Keratinocyte (primary cell): ENCODE measurements around the gene CCDC88B. TPM values are rescaled to one million over a fixed set of nuclear protein-coding genes. Genes with fewer than 3 reads are reported as not detected.

Experiments
- DNase-seq: peaks from one replicate; pipeline ENCODE4 v3.0.0-alpha.2; 2011; ENCODE audit warnings: low read depth, missing footprints, low spot score
- FAIRE-seq: peaks from 2 replicates; lab custom pipeline; 2011; peaks lifted over from hg19 to GRCh38; lab: Jason Lieb, UNC
- H2AFZ ChIP-seq: 2 replicates; pipeline ENCODE4 v1.6.0; 2012; ENCODE audit warnings: low read length, control low read depth, inconsistent platforms; ENCODE audit not compliant: control insufficient read depth
- H3K27ac ChIP-seq: 2 replicates; pipeline ENCODE4 v1.5.1; 2011; ENCODE audit warnings: low read length; ENCODE audit not compliant: control insufficient read depth, insufficient read depth
- H3K27me3 ChIP-seq: 3 replicates; pipeline ENCODE4 v1.6.0; 2011; ENCODE audit warnings: low read length; ENCODE audit not compliant: control insufficient read depth, insufficient read depth; ENCODE audit errors: extremely low read depth
- H3K36me3 ChIP-seq, 2 experiments: 2 replicates in 1 of 2; 3 replicates in 1 of 2; pipeline ENCODE4 v1.5.1; 2011; ENCODE audit warnings: low read length in 2 of 2, mild to moderate bottlenecking in 1 of 2; ENCODE audit not compliant: control insufficient read depth in 2 of 2, insufficient read depth in 2 of 2; ENCODE audit errors: extremely low read depth in 1 of 2
- H3K4me1 ChIP-seq: 3 replicates; pipeline ENCODE4 v1.5.1; 2011; ENCODE audit warnings: low read length; ENCODE audit not compliant: control insufficient read depth, insufficient read depth; ENCODE audit errors: extremely low read depth
- H3K4me2 ChIP-seq: 3 replicates; pipeline ENCODE4 v1.6.0; 2011; ENCODE audit warnings: low read depth, low read length; ENCODE audit not compliant: control insufficient read depth, insufficient read depth; ENCODE audit errors: extremely low read depth
- H3K4me3 ChIP-seq, 3 experiments: fragments of 200-600 bp in 1 of 3; sonication (generic) in 1 of 3; 2 replicates in 2 of 3; 3 replicates in 1 of 3; pipeline ENCODE4 v1.5.1; 2011 to 2016; ENCODE audit warnings: low read length in 3 of 3, mild to moderate bottlenecking in 3 of 3, control low read depth in 2 of 3, inconsistent platforms in 1 of 3, low read depth in 1 of 3, mixed read lengths in 1 of 3, mixed run types in 1 of 3, moderate library complexity in 1 of 3; ENCODE audit not compliant: control insufficient read depth in 2 of 3, insufficient read depth in 2 of 3; ENCODE audit errors: extremely low read depth in 1 of 3
- H3K79me2 ChIP-seq: 2 replicates; pipeline ENCODE4 v1.6.0; 2012; ENCODE audit warnings: low read length; ENCODE audit not compliant: control insufficient read depth, insufficient read depth
- H3K9ac ChIP-seq: 3 replicates; pipeline ENCODE4 v1.6.0; 2011; ENCODE audit warnings: low read length; ENCODE audit not compliant: control insufficient read depth, insufficient read depth; ENCODE audit errors: extremely low read depth
- H3K9me1 ChIP-seq: 3 replicates; pipeline ENCODE4 v1.6.0; 2011; ENCODE audit warnings: low read length; ENCODE audit not compliant: control insufficient read depth, insufficient read depth; ENCODE audit errors: extremely low read depth
- H3K9me3 ChIP-seq: 2 replicates; pipeline ENCODE4 v1.5.1; 2012; ENCODE audit warnings: low read depth, low read length; ENCODE audit not compliant: control insufficient read depth
- H4K20me1 ChIP-seq: 3 replicates; pipeline ENCODE4 v1.6.0; 2011; ENCODE audit warnings: low read length; ENCODE audit not compliant: control insufficient read depth, insufficient read depth; ENCODE audit errors: extremely low read depth
- EZH2 ChIP-seq: IDR thresholded peaks from one replicate; pipeline ENCODE4 v1.6.1; 2012; ENCODE audit warnings: inconsistent platforms, mild to moderate bottlenecking, low read length, moderate library complexity
- dilution Hi-C: fragments of 300-500 bp; cut with MboI; formaldehyde crosslinking; loops from one replicate; pipeline ENCODE4 v1.7.0; 2020; ENCODE audit warnings: low sequenced_read_pairs; ENCODE audit not compliant: extremely low pct_ligation_motif_present
- polyA plus RNA-seq, 5 experiments: library from polyadenylated mRNA; depleted of rRNA in 3 of 5; stranded (reverse) in 3 of 5; stranded (forward) in 1 of 5; unstranded in 1 of 5; fragments of >200 nt; gene quantifications; 1 replicate in 1 of 5; 2 replicates in 3 of 5; 3 replicates in 1 of 5; pipeline versions ENCODE4 v1.2.1 to v1.2.3, GENCODE V29; 2011 to 2012; ENCODE audit warnings: missing spikeins in 2 of 5, low read depth in 1 of 5, low replicate concordance in 1 of 5
- TF ChIP-seq, protein P1 (sequence below), 3 experiments: IDR thresholded peaks in 1 of 3; conservative IDR thresholded peaks in 1 of 3; optimal IDR thresholded peaks in 1 of 3; 2 replicates in 2 of 3; 3 replicates in 1 of 3; pipeline versions ENCODE3 to v1.5.1; 2011; ENCODE audit warnings: low read length in 3 of 3, mild to moderate bottlenecking in 3 of 3, moderate library complexity in 2 of 3, control low read depth in 1 of 3, inconsistent platforms in 1 of 3; ENCODE audit not compliant: insufficient read depth in 2 of 3; ENCODE audit errors: extremely low read depth in 1 of 3

CCDC88B gene
- polyA plus RNA-seq, 1 donor (not counting 4 experiments of a cell fraction or from before 2014, with no cell fraction given), result 3.7 TPM

DNA sequence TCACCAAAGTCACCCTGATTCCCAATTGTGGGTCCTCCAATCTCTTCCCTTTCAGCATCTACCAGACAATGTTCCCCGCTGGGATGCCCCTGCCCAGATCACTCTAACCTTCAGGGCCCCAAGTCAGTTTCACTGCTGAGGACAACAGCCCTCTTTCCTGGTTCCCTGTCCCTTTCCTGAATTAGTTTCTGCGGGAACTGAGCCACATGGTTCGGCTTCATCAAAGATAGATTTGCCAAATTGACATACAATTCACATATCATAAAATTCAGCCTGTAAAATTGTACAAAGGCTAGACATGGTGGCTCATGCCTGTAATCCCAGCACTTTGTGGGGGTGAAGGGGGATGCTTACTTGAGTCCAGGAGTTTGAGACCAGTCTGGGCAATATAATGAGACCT lies 12.0 kb upstream of the CCDC88B start:
- dilution Hi-C loops, result no loop called here
- no peak overlapping the region for H3K4me3 ChIP-seq
- H3K27ac ChIP-seq, result no peak overlapping the region
- H3K36me3 ChIP-seq, result peaks cover 0 to 5% of the 10 kb centered on the region in 2 experiments
- no peaks in the 10 kb centered on the region for H3K27me3 ChIP-seq
- H2AFZ ChIP-seq, result no peak overlapping the region
- H3K4me1 ChIP-seq, result peaks cover 37% of the 10 kb centered on the region
- H3K4me2 ChIP-seq, result no peak overlapping the region
- H3K9me3 ChIP-seq, result no peaks in the 10 kb centered on the region
- FAIRE-seq, result no peak
- H3K9ac ChIP-seq, result no peak overlapping the region
- DNase-seq, result no peak
- no peaks in the 10 kb centered on the region for H3K9me1 ChIP-seq
- no peaks in the 10 kb centered on the region for H4K20me1 ChIP-seq
- H3K79me2 ChIP-seq, result no peaks in the 10 kb centered on the region
- no peak for TF ChIP-seq EZH2
- TF ChIP-seq, protein P1, sequence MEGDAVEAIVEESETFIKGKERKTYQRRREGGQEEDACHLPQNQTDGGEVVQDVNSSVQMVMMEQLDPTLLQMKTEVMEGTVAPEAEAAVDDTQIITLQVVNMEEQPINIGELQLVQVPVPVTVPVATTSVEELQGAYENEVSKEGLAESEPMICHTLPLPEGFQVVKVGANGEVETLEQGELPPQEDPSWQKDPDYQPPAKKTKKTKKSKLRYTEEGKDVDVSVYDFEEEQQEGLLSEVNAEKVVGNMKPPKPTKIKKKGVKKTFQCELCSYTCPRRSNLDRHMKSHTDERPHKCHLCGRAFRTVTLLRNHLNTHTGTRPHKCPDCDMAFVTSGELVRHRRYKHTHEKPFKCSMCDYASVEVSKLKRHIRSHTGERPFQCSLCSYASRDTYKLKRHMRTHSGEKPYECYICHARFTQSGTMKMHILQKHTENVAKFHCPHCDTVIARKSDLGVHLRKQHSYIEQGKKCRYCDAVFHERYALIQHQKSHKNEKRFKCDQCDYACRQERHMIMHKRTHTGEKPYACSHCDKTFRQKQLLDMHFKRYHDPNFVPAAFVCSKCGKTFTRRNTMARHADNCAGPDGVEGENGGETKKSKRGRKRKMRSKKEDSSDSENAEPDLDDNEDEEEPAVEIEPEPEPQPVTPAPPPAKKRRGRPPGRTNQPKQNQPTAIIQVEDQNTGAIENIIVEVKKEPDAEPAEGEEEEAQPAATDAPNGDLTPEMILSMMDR (optimal IDR thresholded peaks at IDR 0.05 in 1 of 3, IDR thresholded peaks at IDR 0.05 in 1 of 3, conservative IDR thresholded peaks at IDR 0.05 in 1 of 3; ENCODE audit: extremely low read depth in 1 of 3, insufficient read depth in 2 of 3, low read length in 3 of 3), result no peak

DNA sequence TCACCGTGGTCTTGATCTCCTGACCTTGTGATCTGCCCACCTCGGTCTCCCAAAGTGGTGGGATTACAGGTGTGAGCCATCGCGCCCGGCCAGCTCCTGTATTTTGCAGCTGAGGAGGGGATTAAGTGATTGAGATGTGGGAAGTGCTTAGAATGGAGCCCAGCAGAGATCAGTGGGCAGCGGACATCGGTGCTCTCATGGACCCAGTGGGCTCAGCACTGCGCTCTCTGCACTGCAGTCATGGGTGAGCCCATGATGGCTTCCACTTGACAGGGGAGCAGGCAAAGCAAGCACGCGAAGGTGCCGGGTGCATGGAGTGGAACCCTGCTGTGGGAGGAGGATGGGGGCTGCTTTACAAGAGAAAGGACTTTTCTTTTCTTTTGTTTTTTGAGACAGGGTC lies 9.1 kb upstream of the CCDC88B start:
- no peak for FAIRE-seq
- no peak overlapping the region for H2AFZ ChIP-seq
- H3K9ac ChIP-seq, result no peak overlapping the region

More for the DNA sequence above, 9.1 kb upstream of the CCDC88B start:
- dilution Hi-C loops, result no loop called here
- H3K4me3 ChIP-seq, result no peak overlapping the region
- H3K27me3 ChIP-seq, result no peaks in the 10 kb centered on the region
- no peaks in the 10 kb centered on the region for H3K9me3 ChIP-seq
- H3K9me1 ChIP-seq, result no peaks in the 10 kb centered on the region
- TF ChIP-seq, protein P1 (optimal IDR thresholded peaks at IDR 0.05 in 1 of 3, IDR thresholded peaks at IDR 0.05 in 1 of 3, conservative IDR thresholded peaks at IDR 0.05 in 1 of 3; ENCODE audit: extremely low read depth in 1 of 3, insufficient read depth in 2 of 3, low read length in 3 of 3), result no peak
- TF ChIP-seq EZH2, result no peak
- peaks cover 18% of the 10 kb centered on the region for H3K4me1 ChIP-seq
- DNase-seq, result no peak
- H3K4me2 ChIP-seq, result no peak overlapping the region
- no peaks in the 10 kb centered on the region for H3K36me3 ChIP-seq
- no peaks in the 10 kb centered on the region for H4K20me1 ChIP-seq
- H3K27ac ChIP-seq, result no peak overlapping the region
- no peaks in the 10 kb centered on the region for H3K79me2 ChIP-seq
